GM12891 (cell line): ENCODE results near the gene MGA.

Experiments
- POLR2A ChIP-seq: IDR thresholded peaks from 2 replicates; pipeline ENCODE4 v1.6.1; 2011; ENCODE audit warnings: low read depth, low read length, control low read depth
- POLR2AphosphoS5 ChIP-seq: IDR thresholded peaks from 2 replicates; pipeline ENCODE4 v1.6.1; 2011; ENCODE audit warnings: low read depth, low read length, control low read depth
- POU2F2 ChIP-seq: IDR thresholded peaks from 2 replicates; pipeline ENCODE4 v1.6.1; 2011; ENCODE audit warnings: low read depth, mild to moderate bottlenecking, control low read depth, low read length, moderate library complexity
- SPI1 ChIP-seq: IDR thresholded peaks from 2 replicates; pipeline ENCODE4 v1.6.1; 2011; ENCODE audit warnings: low read depth, low read length, control low read depth
- TAF1 ChIP-seq: IDR thresholded peaks from 2 replicates; pipeline ENCODE4 v1.6.1; 2011; ENCODE audit warnings: low read depth, low read length, control low read depth

DNA sequence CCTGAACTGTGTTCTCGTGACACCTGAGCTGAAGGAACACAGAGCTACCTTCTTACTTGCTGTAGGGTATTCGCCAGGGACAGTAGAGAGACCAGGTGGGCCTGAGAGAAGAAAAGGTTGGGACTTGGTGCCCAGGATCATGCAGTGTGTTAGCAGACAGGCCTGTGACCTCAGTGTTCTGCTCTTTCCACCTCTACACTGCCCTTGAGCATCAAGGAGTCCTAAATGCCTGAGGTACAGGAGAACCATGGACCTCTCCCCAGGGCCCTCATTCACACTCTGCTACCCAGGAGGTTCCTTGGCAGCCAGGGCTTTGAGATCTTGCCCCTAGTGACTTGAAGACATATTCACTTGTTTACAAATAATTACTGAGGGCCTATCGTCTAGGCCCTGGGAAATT, 145.5 kb downstream of the MGA start:
- TF ChIP-seq POLR2A: no peak
- TF ChIP-seq POLR2AphosphoS5: no peak
- TF ChIP-seq SPI1: no peak
- TF ChIP-seq TAF1: no peak
- no peak for TF ChIP-seq POU2F2
